Stomach (tissue), 9 donors: ENCODE measurements around the gene CXXC4. TPM values are rescaled to one million over a fixed set of nuclear protein-coding genes. Genes with fewer than 3 reads are reported as not detected.

ENCODE experiments used
- DNase-seq, 2 donors: peaks; one replicate each; pipeline versions ENCODE4 v3.0.0 to v3.0.0-alpha.2; 2013 to 2019
- H3K27ac ChIP-seq, 5 donors: fragments of 200-600 bp in 4 of 5; sonication (generic) in 4 of 5; one replicate each; pipeline ENCODE4 v1.5.1; 2013 to 2019; ENCODE audit warnings: mild to moderate bottlenecking in 1 of 5, moderate library complexity in 1 of 5
- H3K27me3 ChIP-seq, 3 donors: fragments of 200-600 bp; sonication (generic); one replicate each; pipeline ENCODE4 v1.5.1; 2017 to 2019; ENCODE audit warnings: mixed run types in 1 of 3
- H3K36me3 ChIP-seq, 4 donors: fragments of 200-600 bp; sonication (generic); 1 replicate in 3 of 4; 2 replicates in 1 of 4; pipeline ENCODE4 v1.5.1; 2016 to 2019
- H3K4me1 ChIP-seq, 4 donors: fragments of 200-600 bp; sonication (generic); one replicate each; pipeline ENCODE4 v1.5.1; 2016 to 2019
- H3K4me3 ChIP-seq, 4 donors: fragments of 200-600 bp; sonication (generic) in 3 of 4; one replicate each; pipeline ENCODE4 v1.5.1; 2016 to 2019; ENCODE audit warnings: mild to moderate bottlenecking in 1 of 4
- H3K9me3 ChIP-seq, 4 donors: fragments of 200-600 bp; sonication (generic); one replicate each; pipeline ENCODE4 v1.5.1; 2016 to 2019
- EP300 ChIP-seq: sonication (generic); formaldehyde crosslinking; IDR thresholded peaks from one replicate; pipeline ENCODE4 v1.6.1; 2017; ENCODE audit warnings: antibody characterized with exemption
- POLR2A ChIP-seq, 4 donors: fragments of 450-650 bp; IDR thresholded peaks; one replicate each; pipeline ENCODE4 v1.6.1; 2016; ENCODE audit warnings: antibody characterized with exemption in 4 of 4, control low read depth in 2 of 4, mild to moderate bottlenecking in 1 of 4, moderate library complexity in 1 of 4
- POLR2AphosphoS5 ChIP-seq, 3 donors: sonication (generic); formaldehyde crosslinking; IDR thresholded peaks; one replicate each; pipeline ENCODE4 v1.6.1; 2016; ENCODE audit warnings: antibody characterized with exemption in 3 of 3
- WGBS, 5 donors: extraction: QIAGEN DNeasy Blood & Tissue Kit in 3 of 5; methylation state at CpG; one replicate each; pipeline versions ENCODE4 v1.1.5 to v1.1.7; 2013 to 2018; 5-methylcytosine and 5-hydroxymethylcytosine counted together
- intact Hi-C: fragments of 100-400 bp; cut with DNase I; formaldehyde crosslinking; loops from one replicate; pipeline ENCODE4 v1.15.1; 2023; ENCODE audit warnings: low total_unique reads
- polyA plus RNA-seq, 3 donors: library from polyadenylated mRNA; stranded (reverse); fragments of 200-250 nt; gene quantifications; one replicate each; pipeline ENCODE4 v1.2.3, GENCODE V29; 2013
- total RNA-seq, 5 donors: library from RNA; depleted of rRNA; stranded (reverse); fragments of >200 nt; gene quantifications; one replicate each; pipeline versions ENCODE4 v1.1.0 to v1.2.3, GENCODE V29; 2014 to 2016
- TF ChIP-seq, protein P1 (sequence below), 7 experiments: fragments of 450-650 bp in 4 of 7; fragments of 200-600 bp in 3 of 7; sonication (generic) in 3 of 7; IDR thresholded peaks; one replicate each; pipeline ENCODE4 v1.5.1; 2016 to 2019; ENCODE audit warnings: antibody characterized with exemption in 7 of 7, control low read depth in 2 of 7, mild to moderate bottlenecking in 1 of 7
- donor health status: healthy with polysubstance abuse.
- donor health status: Bipolar disorder and iron deficiency.
- donor health status: healthy.

The CXXC4 gene
- total and polyA plus RNA-seq, 8 donors: 0.10 to 18.5 (median 1.4) TPM; not detected in 2

GRCh38 chr4:104465201-104465600, 29.5 kb downstream of the CXXC4 start:
- TF ChIP-seq, protein P1, sequence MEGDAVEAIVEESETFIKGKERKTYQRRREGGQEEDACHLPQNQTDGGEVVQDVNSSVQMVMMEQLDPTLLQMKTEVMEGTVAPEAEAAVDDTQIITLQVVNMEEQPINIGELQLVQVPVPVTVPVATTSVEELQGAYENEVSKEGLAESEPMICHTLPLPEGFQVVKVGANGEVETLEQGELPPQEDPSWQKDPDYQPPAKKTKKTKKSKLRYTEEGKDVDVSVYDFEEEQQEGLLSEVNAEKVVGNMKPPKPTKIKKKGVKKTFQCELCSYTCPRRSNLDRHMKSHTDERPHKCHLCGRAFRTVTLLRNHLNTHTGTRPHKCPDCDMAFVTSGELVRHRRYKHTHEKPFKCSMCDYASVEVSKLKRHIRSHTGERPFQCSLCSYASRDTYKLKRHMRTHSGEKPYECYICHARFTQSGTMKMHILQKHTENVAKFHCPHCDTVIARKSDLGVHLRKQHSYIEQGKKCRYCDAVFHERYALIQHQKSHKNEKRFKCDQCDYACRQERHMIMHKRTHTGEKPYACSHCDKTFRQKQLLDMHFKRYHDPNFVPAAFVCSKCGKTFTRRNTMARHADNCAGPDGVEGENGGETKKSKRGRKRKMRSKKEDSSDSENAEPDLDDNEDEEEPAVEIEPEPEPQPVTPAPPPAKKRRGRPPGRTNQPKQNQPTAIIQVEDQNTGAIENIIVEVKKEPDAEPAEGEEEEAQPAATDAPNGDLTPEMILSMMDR (IDR thresholded peaks at IDR 0.05): no peak
- no peak for TF ChIP-seq EP300
- no peak for TF ChIP-seq POLR2A (IDR thresholded peaks at IDR 0.05)
- no peak for TF ChIP-seq POLR2AphosphoS5 (IDR thresholded peaks at IDR 0.05)
- intact Hi-C loops: no loop called here

DNA sequence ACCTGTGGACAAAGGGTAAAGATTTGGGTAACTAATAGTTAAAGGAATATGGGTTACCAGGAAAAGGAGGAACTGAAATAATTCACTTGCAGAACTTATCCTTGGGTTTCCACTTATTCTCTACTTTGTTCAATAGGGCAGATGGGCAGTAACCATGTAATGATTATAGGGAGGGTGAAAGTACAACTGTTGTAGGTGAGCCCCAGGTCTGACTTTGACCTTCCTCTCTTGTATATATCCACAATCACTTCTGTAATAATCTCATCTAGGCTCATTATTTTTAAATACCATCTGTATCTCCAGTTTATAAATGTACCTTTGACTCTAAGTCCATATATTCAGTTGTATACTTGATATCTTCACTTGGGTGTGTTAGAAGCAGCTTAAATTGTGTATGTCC, 32.1 kb downstream of the CXXC4 start:
- no peaks in the 10 kb centered on the region for H3K27me3 ChIP-seq
- no peaks in the 10 kb centered on the region for H3K9me3 ChIP-seq
- H3K36me3 ChIP-seq: no peaks in the 10 kb centered on the region
- H3K4me1 ChIP-seq: no peaks in the 10 kb centered on the region
- DNase-seq: no peak
- H3K27ac ChIP-seq: no peak overlapping the region
- intact Hi-C loops: no loop called here
- TF ChIP-seq POLR2AphosphoS5 (IDR thresholded peaks at IDR 0.05) (no peak), POLR2A (IDR thresholded peaks at IDR 0.05) (no peak), EP300 (no peak)
- TF ChIP-seq, protein P1 (IDR thresholded peaks at IDR 0.05): no peak
- H3K4me3 ChIP-seq: no peak overlapping the region

More at GRCh38 chr4:104465201-104465600, 29.5 kb downstream of the CXXC4 start:
- H3K9me3 ChIP-seq: no peaks in the 10 kb centered on the region
- H3K4me3 ChIP-seq: no peak overlapping the region
- H3K36me3 ChIP-seq: no peaks in the 10 kb centered on the region
- peak in 1 of 2 donors; percentile 38 for DNase-seq
- H3K4me1 ChIP-seq: no peaks in the 10 kb centered on the region
- 30 to 57% (median 51%) methylated on average over 1 of the region's 1 CpG for WGBS, 5 donors
- no peak overlapping the region for H3K27ac ChIP-seq
- no peaks in the 10 kb centered on the region for H3K27me3 ChIP-seq

GRCh38 chr4:104457308-104457981, 37.2 kb downstream of the CXXC4 start:
- no peak for DNase-seq
- intact Hi-C loops: no loop called here
- Histone ChIP-seq H3K4me3 (no peak overlapping the region), H3K36me3 (no peaks in the 10 kb centered on the region), H3K27ac (no peak overlapping the region), H3K4me1 (no peaks in the 10 kb centered on the region), H3K9me3 (no peaks in the 10 kb centered on the region), H3K27me3 (no peaks in the 10 kb centered on the region)
- TF ChIP-seq, protein P1 (IDR thresholded peaks at IDR 0.05): no peak
- no peak for TF ChIP-seq EP300
- 43 to 68% (median 64%) methylated on average over 2 of the region's 2 CpGs for WGBS, 5 donors

DNA sequence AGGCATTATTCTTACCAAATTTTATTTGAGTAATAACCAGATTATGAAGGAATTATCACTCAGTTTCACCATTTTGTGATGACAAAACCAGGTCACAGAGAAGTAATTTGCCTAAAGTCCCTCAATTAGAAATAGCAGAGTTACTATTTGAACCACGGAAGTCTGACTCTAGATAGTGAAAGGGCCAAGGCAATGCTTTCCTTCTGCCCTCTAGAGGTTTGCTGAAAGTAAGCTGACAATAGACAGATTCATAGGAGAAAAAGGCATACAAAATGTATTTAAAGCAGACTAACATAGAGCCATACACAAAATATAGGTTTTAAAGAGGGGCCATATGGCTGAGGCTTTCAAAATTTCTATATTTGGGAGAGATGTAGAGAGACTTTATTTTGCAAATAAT, 43.1 kb downstream of the CXXC4 start:
- intact Hi-C loops: no loop called here
- peak in 1 of 2 donors; percentile 52 for DNase-seq
- Histone ChIP-seq H3K4me1 (no peaks in the 10 kb centered on the region), H3K4me3 (no peak overlapping the region), H3K27me3 (no peaks in the 10 kb centered on the region), H3K9me3 (no peaks in the 10 kb centered on the region), H3K36me3 (no peaks in the 10 kb centered on the region), H3K27ac (no peak overlapping the region)
- 18 to 31% (median 24%) methylated on average over 1 of the region's 1 CpG for WGBS, 5 donors
- TF ChIP-seq, protein P1 (IDR thresholded peaks at IDR 0.05): no peak
- TF ChIP-seq POLR2A (IDR thresholded peaks at IDR 0.05) (no peak), EP300 (no peak), POLR2AphosphoS5 (IDR thresholded peaks at IDR 0.05) (no peak)
